ENCODE data around the gene NAP1L1.

NAP1L1 gene

DNA sequence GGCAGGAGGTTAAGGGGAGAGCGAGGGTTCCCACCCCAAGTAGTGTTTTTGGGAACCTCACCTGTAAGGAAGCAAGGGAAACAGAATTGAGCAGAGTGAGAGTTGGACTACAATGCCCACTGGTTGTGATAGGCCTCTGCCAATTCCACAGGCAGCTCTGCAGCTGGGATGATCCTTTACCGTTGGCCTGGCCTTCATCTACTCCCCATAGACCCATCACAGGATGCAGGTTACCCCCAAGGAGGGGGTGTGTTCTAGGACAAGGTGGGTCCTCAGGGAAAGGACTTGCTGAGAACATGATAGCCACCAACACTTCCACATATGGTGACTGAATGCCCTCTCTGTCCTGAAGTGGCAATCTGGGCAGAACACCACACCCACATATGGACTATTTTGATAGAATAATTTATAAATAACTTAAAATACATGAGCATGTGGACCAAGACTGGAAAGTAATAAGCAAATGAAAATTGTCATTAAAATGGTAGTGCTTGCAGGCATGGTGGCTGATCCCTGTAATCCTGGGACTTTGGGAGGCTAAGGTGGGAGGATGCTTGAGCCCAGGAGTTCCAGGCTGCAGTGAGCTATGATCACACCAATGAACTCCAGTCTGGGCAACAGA, 61.3 kb downstream of the NAP1L1 start:
- no peak for DNase-seq (ENCODE audit: low read depth in 2 of 2, low spot score in 1 of 2)

DNA sequence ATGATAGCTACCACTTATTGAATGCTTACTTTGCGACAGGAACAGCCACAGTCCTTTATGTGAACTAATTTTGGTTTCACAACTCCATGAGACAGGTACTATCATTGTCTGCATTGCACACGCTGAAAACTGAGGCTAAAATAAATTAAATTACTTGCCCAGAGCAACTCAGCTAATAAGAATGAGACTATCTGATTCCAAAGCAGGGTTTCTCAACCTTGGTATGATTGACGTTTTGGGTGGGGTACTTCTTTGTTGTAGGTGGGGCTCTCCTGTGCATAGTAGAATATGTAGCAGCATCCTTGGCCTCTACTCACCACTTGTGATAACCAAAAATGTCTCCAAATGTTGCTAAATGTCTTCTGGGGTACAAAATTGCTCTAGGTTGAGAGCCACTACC, 62.0 kb downstream of the NAP1L1 start:
- DNase-seq (ENCODE audit: low read depth in 2 of 2, low spot score in 1 of 2), result no peak

DNA sequence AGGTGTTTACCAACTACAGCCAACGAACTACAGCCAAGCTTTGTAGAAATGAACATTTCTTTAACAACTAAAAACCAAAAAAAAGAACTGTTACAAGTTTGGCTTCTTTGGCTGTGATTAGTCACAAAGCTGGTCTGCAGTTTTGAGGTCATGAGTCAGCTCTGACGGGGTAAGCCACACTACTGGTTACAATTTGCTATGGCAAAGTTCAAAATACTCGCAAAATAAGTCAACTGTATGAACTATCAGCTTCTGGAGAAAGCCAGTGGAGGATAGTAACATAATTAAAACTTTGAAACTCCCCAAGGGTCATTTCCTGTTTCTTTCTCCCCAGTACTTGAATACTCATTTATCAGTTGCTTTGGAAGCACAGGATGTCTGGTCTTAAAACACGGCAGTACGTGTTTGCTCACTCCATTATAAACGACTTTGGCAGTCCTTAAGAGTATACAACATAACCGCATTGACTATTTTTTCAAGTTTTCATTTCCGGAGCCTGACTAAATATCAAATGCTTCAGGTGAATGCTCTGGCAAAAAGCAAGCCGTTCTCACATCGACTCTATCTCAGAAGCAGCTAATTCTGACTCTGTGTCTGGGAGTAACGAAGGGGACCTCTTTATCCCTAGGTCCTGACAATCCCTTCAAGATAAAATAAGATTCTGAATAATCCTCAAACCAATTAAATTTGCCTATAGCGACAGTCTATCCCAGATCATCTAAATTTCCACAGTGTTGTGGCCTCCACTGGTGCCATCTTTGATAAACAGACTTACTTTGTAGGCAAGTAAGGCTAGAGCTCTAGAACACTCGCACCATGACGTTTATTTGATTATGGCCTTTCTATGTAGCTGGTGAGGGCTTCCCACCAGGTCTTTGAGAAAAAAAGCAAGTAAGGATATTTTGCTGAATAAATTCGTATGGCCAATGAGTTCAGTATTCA, 63.5 kb downstream of the NAP1L1 start:
- DNase-seq (ENCODE audit: low read depth in 2 of 2, low spot score in 1 of 2), result peak; percentile 27 to 62

DNA sequence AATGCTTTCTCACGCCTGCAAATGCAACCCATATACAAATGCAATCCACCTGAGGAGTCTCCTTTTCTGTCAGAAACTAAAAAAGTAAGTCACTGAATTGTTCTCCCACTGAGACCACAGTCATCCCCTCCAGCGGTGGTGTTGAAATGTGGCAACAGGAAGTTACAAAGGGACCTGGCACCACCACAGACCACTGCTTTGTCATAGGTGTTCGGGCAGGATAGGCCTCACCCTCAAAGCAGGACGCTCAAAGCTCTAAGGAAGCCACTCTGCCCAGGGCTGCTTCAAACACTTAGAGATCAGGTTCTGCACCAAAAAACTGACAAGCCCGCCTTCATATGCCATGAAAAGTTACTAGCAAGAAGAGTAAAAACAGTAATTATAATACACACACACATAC, 64.2 kb downstream of the NAP1L1 start:
- peak; percentile 37 to 65 for DNase-seq (ENCODE audit: low read depth in 2 of 2, low spot score in 1 of 2)

DNA sequence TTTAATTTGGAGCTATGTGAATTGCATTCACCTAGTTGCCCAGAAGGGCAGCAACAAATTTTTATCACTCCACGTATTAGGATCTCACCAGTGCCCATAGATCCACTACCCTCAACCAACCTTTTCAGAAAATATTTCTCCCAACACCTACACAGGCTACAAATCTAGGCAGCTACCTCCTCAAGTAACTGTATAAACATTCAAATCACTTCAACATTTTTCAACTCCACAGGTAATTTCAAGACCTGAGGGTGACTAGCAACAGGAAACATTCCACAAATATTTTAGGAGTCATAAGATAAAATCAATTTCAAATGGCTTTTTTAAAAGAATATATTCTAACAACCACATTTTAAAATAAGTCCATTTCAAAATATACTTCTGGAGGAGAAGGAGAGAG, 65.8 kb downstream of the NAP1L1 start:
- no peak for DNase-seq (ENCODE audit: low read depth in 2 of 2, low spot score in 1 of 2)

DNA sequence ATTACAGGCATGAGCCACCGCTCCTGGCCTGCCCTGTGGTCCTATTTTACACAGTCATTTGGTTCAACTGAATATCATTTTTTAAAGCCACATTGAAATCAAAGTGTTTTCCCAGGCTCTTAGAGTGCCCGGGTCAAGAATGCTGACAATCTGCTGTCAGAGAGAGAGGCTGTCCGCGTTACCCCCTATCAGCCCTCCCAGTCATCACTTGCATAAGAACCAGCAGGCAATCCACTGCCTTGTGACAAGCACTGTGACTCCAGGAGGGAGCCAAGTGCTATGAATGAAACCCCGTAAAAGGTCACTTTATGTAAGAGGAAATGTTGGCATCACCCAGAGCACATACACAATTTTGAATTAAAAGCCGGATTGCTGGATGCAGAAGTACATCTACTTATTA, 66.4 kb downstream of the NAP1L1 start:
- DNase-seq (ENCODE audit: low read depth in 2 of 2, low spot score in 1 of 2), result no peak

DNA sequence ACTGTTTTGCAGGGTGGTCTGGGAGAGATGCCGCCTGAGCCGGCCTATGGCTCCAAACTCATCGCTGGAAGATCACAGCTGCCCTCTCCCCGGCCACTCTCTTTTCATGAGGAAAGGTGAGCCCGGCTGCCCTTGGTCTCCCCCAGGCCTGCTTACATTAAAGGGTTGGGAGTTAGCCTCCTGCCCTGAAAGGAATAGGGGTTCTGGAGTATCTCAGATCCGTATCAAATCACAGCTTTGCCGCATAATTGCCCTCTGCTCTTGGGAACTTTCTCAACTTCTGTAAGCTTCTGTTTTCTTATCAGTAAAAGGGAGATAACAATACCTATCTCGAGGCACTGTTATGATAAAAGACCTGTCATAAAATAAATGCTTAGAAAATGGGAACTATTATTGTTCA, 70.5 kb downstream of the NAP1L1 start:
- DNase-seq (ENCODE audit: low read depth in 2 of 2, low spot score in 1 of 2), result no peak

DNA sequence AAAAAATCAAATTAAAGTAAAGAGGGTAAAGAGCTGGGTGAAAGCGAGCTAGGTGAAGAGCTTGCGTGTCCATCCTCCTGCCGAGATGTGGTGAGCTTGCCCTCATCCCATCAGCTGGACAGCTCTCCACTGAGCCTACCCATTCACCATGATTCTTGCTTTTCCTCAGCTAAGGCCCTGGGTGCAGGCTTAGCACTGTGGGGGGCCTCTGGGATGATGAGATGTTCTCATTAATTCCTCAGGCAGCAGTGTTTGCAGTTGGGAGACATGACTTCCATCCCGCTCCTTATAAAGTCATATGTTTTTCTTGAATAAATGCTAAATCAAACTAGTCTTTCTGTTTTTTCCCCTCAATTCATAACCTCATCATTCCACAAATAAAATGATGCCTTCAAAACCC, 70.9 kb downstream of the NAP1L1 start:
- no peak for DNase-seq (ENCODE audit: low read depth in 2 of 2, low spot score in 1 of 2)

DNA sequence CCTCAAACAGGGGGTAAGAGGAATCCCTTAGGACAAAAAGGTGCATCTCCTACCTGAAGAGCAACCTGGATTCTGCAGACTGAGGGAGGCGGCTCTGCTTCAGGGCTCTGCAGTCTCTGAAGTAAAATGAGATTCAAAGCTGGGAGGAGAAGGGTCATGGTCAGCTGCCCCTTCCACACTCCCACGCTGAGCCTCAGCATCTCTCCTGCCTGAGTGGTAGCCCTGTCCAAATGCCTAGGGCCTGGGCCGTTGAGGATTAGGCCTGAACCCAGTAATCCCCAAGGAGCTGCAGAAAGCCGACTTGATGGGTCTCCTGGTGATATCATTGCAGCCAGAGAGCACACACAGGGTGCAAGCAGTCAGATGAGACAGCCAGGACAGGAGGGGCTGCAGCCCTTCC, 71.8 kb downstream of the NAP1L1 start:
- no peak for DNase-seq (ENCODE audit: low read depth in 2 of 2, low spot score in 1 of 2)

DNA sequence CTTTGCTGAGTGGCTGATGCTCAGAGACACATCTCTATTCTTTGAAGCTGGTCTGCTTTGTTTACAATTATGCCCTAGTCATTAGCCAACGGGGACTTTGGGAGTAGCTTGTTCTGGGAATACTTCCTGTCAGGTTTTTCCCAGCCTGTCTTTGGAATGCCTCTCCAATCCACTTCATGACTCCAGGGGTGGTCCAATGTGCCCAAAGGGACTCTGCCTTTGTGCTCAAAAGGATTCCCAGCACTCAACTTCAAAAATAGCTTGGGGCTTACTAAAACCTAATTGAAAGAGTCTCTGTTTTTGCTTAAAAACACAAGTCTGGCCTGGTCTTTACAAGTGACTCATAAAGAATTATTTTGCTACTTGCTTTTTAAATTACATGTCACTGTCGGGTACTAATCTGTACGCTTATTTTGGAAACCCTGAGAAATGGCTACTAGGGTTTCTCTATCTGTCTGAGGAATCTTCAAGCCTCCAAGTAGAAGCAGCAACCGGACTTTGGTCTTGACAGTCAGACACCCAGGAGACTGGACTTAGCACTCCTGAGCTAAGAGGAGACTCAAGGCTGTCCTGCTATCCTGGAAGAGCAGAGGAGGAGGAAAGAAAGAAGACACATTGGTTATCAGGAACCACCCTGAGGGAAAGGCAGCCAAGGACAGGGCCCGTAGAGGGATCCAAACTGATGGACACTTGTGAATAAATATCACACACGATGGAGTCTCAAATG, 73.6 kb downstream of the NAP1L1 start:
- DNase-seq (ENCODE audit: low read depth in 2 of 2, low spot score in 1 of 2), result no peak

DNA sequence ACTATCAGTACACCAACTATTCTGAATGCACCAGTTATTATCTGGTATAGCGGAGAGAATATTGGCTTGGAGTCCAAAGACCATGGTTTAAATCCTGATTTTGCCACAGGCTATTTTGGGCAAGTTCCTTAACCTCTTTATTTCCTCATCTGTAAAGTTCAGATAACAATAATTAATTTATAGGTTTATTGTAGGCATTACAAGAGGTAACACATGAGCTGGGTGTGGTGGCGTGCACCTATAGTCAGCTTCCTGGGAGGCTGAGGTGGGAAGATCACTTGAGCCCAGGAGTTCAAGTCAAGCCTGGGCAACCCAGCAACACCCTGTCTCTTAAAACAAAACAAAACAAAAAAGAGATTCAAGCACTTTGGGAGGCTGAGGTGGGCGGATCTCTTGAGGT, 76.1 kb downstream of the NAP1L1 start:
- no peak for DNase-seq (ENCODE audit: low read depth in 2 of 2, low spot score in 1 of 2)

DNA sequence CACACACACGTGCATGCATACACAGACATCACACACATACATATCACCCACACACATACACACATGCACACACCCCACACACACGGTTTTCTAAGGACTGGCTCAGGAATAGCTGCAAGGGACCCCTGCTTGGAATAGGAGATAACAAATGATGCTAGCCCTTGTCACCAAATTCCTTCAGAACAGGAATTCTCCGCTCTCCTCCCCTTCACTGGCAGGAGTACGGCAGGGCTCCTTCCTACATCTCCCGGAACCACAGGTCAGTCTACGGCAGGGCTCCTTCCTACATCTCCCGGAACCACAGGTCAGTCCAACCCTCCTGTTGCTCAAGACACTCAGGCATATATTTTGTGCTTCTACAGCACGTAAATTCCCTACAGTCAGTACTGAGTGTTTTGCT, 76.8 kb downstream of the NAP1L1 start:
- DNase-seq (ENCODE audit: low read depth in 2 of 2, low spot score in 1 of 2), result no peak

DNA sequence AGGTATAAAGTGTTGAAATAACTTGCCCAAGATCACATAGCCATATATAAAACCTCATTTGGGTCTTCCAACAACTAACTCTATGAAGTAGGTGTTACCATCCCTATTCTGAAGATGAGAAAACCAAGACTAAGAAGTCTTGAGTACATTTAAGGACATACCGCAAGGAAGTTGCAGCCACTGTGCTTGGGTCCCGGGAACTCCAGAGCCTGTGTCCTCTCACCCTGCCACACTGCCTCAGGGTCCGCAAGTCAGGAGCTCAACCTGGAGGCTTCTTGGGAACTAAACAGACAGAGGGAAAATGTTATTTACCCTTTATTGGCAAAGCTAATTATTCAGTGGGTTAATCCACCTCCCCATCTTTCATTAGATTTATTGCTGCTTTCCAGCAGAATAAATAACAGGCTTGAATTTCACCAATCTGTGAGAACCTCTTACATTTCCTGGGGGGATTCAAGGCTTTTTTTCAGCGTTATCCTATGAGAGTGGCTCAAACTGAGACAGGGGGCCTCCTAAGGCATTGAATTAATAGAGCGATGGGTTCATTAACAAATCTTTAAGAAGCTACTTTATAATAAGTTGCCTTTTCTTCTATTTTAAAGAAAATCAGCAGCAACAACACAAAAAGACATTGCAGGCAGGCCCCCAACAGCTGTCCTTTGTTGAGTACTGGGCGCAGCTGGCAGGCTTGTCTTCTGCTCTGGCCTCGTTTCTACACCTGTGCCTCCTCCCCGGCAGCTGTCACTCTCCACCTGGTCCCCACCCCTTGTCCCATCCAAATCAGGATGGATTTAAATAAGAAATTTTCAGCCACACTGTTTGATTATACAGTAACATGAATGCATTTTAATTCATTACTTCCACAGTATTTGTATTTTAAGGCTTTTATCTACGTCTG, 78.2 kb downstream of the NAP1L1 start:
- DNase-seq (ENCODE audit: low read depth in 2 of 2, low spot score in 1 of 2), result no peak

DNA sequence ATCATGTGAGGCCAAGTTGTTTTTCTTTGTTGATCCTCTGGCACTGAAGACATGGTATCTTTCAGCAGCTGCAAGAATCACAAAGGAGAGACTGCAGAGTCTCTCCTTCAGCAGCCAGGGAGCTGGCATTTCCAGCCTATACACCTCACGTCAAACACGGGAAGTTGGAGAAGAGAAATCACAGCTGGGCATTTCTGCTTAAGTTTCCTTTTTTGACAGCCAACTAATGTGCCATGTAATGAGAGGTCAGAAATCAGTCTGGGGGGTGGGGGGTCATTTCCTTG, 81.2 kb downstream of the NAP1L1 start:
- no peak for DNase-seq (ENCODE audit: low read depth in 2 of 2, low spot score in 1 of 2)

DNA sequence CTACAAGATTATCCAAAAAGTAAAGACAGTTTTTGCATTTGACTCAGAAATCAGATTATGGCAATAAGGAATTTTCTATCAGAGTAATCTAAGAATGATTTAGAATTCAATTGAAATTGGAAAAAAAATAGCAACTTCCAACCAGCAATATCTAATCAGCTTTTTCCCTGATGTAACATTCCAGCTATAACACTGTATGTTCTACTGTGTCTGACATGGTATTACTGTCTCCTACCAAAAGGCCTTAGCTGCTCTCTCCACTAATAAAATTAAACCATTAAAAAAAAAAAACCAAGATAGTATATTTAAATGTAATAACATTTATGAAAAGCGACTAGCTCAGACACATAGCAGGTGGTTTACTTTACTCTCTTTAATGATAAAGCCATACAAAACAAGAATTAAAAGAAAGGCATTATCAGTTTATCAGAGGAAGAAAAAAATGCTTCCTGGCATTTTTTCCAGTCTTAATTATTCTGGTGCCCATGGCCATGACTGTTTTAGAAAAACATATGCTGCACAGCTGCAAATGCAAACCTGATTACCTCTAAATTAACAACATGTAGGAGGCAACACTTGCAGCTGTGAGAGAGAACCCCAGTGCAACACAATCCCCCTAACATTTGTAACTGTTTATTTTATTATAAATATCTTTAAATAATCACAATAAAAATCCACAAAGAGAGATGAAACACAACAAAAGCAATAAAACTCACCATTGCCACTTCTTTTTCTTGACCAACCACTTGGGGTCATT, 81.7 kb downstream of the NAP1L1 start:
- no peak for DNase-seq (ENCODE audit: low read depth in 2 of 2, low spot score in 1 of 2)

DNA sequence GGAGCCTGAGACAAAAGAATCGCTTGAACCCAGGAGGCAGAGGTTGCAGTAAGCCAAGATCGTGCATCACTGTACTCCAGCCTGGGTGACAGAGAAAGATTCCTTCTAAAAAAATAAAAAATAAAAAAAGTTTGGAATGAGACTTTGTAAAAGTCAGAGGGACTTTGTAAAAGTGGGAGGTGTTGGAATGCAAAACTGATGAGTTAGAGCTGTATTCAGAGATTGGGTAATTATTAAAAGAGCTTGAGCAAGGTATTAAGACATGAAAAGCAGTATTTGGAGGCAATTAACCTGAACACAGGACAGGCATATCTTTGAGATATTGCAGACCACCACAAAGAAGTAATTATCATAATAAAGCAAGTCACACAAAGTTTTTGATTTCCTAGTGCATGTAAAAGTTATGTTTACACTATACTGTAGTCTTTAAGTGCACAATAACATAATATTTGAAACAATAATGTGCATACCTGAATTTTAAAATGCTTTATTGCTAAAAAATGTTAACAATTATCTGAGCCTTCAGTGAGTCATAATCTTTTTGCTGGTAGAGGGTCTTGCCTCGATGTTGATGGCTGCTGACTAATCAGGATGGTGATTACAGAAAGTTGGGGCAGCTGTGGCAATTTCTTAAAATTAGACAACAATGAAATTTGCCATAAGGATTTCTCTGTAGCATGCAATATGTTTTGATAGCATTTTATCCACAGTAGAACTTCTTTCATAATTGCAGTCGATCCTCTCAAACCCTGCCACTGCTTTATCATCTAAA, 86.0 kb downstream of the NAP1L1 start:
- DNase-seq (ENCODE audit: low read depth in 2 of 2, low spot score in 1 of 2), result no peak

DNA sequence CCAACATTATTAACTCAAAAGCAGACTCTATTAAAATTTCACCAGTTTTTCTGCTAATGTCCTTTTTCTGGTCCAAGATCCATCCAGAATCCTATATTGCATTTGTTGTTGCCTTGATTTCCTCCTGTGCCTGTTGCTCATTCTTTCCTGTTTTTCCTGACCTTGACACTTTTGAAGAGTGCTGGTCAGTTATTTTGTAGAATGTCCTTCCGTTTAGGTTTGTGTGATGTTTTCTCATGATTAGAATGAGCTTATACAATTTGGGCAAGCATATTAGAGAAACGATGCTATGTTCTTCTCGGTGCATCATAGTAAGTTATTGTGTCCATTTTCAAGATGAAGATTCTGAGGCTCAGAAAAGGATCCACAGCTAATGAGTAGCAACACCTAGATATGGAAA, 86.8 kb downstream of the NAP1L1 start:
- no peak for DNase-seq (ENCODE audit: low read depth in 2 of 2, low spot score in 1 of 2)

DNA sequence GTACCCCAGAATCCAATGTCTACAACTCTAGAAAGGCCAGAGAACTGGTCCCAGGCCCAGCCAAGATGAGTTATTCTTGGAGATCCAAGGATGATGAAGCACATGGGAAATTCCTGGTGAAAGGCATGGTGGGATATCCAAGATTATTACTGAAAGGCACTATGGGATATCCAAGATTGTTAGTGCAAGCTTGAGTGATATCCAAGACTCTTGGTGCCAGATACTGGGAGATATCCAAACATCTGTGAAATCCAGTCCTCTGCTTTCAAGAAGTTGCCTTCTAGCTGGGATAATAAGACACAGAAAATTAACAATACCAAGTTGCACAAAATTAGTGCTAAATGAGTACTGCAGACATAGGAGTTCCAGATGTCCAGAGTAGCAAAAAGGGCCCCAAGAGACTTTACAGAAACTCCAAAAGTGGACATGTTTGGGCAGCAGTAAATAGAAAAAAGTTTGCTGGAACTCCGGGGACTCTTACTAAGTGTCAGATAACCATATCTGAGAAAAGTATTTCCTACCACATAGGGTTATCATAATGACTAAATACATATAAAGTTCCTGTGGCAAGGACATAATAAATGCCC, 87.5 kb downstream of the NAP1L1 start:
- DNase-seq (ENCODE audit: low read depth in 2 of 2, low spot score in 1 of 2), result no peak

DNA sequence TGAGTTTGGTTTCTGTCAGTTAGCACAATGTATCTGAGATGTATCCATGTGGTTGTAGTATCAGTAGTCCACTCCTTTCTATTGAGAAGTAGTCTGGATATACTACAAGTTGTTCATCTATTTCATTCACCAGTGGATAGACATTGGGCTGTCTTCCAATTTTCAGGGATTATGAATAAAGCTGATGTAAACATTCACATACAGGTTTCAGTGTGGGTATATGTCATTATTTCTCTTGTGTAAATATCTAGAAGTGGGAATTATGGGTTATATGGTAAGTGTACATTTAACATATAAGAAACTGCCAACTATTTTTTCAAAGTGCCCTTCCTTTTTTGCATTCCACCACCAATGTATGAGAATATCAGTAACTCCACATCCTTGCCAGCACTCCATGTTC, 88.8 kb downstream of the NAP1L1 start:
- no peak for DNase-seq (ENCODE audit: low read depth in 2 of 2, low spot score in 1 of 2)
